BE2C (cell line): Measurements from ENCODE around the gene MFNG.

Experiments used
- DNase-seq: peaks from one replicate; pipeline ENCODE4 v3.0.0-alpha.2; 2020
- H3K27me3 ChIP-seq: fragments of 250-450 bp; sonication (Bioruptor Pico); 2 replicates; pipeline ENCODE4 v1.5.1; 2020; ENCODE audit warnings: mild to moderate bottlenecking
- H3K36me3 ChIP-seq: fragments of 250-450 bp; sonication (Bioruptor Pico); 2 replicates; pipeline ENCODE4 v1.5.1; 2020; ENCODE audit warnings: mild to moderate bottlenecking
- H3K4me1 ChIP-seq: fragments of 250-450 bp; sonication (Bioruptor Pico); 2 replicates; pipeline ENCODE4 v1.5.1; 2020
- H3K4me3 ChIP-seq: 2 replicates; pipeline ENCODE4 v1.5.1; 2011; ENCODE audit warnings: low read depth, low read length
- H3K9me3 ChIP-seq: fragments of 250-450 bp; sonication (Bioruptor Pico); 2 replicates; pipeline ENCODE4 v1.5.1; 2020
- CTCF ChIP-seq: IDR thresholded peaks from 2 replicates; pipeline ENCODE4 v1.5.1; 2012; ENCODE audit warnings: mild to moderate bottlenecking, low read depth, low read length

The MFNG gene

GRCh38 chr22:37464181-37464580 lies 22.0 kb downstream of the MFNG start:
- no peaks in the 10 kb centered on the region for H3K36me3 ChIP-seq
- TF ChIP-seq CTCF: no peak
- no peak overlapping the region for H3K4me3 ChIP-seq
- peaks cover 22% of the 10 kb centered on the region for H3K4me1 ChIP-seq
- peak; percentile 80 for DNase-seq
- no peaks in the 10 kb centered on the region for H3K27me3 ChIP-seq
- no peaks in the 10 kb centered on the region for H3K9me3 ChIP-seq

- H3K4me3 ChIP-seq: no peak overlapping the region
- peaks cover 22% of the 10 kb centered on the region for H3K4me1 ChIP-seq
- H3K36me3 ChIP-seq: no peaks in the 10 kb centered on the region
- H3K9me3 ChIP-seq: no peaks in the 10 kb centered on the region
- TF ChIP-seq CTCF: no peak
- DNase-seq: no peak
- no peaks in the 10 kb centered on the region for H3K27me3 ChIP-seq
Observed at GRCh38 chr22:37462983-37463382, 23.2 kb downstream of the MFNG start.

- no peaks in the 10 kb centered on the region for H3K36me3 ChIP-seq
- peaks cover 22% of the 10 kb centered on the region for H3K4me1 ChIP-seq
- no peak overlapping the region for H3K4me3 ChIP-seq
- no peak for TF ChIP-seq CTCF
- no peaks in the 10 kb centered on the region for H3K9me3 ChIP-seq
- H3K27me3 ChIP-seq: no peaks in the 10 kb centered on the region
- peak; percentile 79 for DNase-seq
Observed at GRCh38 chr22:37462436-37462835, 23.7 kb downstream of the MFNG start.

GRCh38 chr22:37461961-37462360 lies 24.2 kb downstream of the MFNG start:
- H3K9me3 ChIP-seq: no peaks in the 10 kb centered on the region
- no peak overlapping the region for H3K4me3 ChIP-seq
- TF ChIP-seq CTCF: no peak
- no peaks in the 10 kb centered on the region for H3K27me3 ChIP-seq
- DNase-seq: peak; percentile 44
- no peaks in the 10 kb centered on the region for H3K36me3 ChIP-seq
- peaks cover 22% of the 10 kb centered on the region for H3K4me1 ChIP-seq

- Histone ChIP-seq H3K4me1 (peaks cover 22% of the 10 kb centered on the region), H3K36me3 (no peaks in the 10 kb centered on the region), H3K9me3 (no peaks in the 10 kb centered on the region), H3K27me3 (no peaks in the 10 kb centered on the region), H3K4me3 (no peak overlapping the region)
- no peak for TF ChIP-seq CTCF
- DNase-seq: no peak
Observed at GRCh38 chr22:37460684-37461083, 25.5 kb downstream of the MFNG start.

- TF ChIP-seq CTCF: no peak
- peak; percentile 60 for DNase-seq
- Histone ChIP-seq H3K36me3 (no peaks in the 10 kb centered on the region), H3K4me3 (no peak overlapping the region), H3K27me3 (no peaks in the 10 kb centered on the region), H3K4me1 (peaks cover 22% of the 10 kb centered on the region), H3K9me3 (no peaks in the 10 kb centered on the region)
Observed at GRCh38 chr22:37459206-37459605, 27.0 kb downstream of the MFNG start.
